H1 (cell line): ENCODE measurements around the gene EML1. TPM values are rescaled to one million over a fixed set of nuclear protein-coding genes. Genes with fewer than 3 reads are reported as not detected.

Source experiments
- CTCF ChIA-PET: fragments of 300-600 bp; sonication (Branson Sonifier 250); formaldehyde crosslinking; loops from one replicate; lab custom pipeline; 2021; ENCODE audit not compliant: partially characterized antibody; lab: Charles Lee
- POLR2A ChIA-PET: fragments of 300-600 bp; sonication (Branson Sonifier 250); formaldehyde crosslinking; loops from one replicate; lab custom pipeline; 2021; ENCODE audit warnings: inconsistent platforms; ENCODE audit not compliant: partially characterized antibody; lab: Charles Lee
- DNase-seq, 2 experiments: peaks; one replicate each; pipeline versions ENCODE4 v3.0.0 to v3.0.0-alpha.2; 2010 to 2022; ENCODE audit warnings: low spot score in 2 of 2, low read depth in 1 of 2, mixed read lengths in 1 of 2
- FAIRE-seq: peaks from 2 replicates; lab custom pipeline; 2011; peaks lifted over from hg19 to GRCh38; lab: Jason Lieb, UNC
- H2AFZ ChIP-seq: 2 replicates; pipeline ENCODE4 v1.8.1; 2012; ENCODE audit warnings: low read length, inconsistent platforms
- H2AK5ac ChIP-seq: 2 replicates; pipeline ENCODE4 v1.6.1; 2013; ENCODE audit warnings: low read depth, low read length
- H2BK120ac ChIP-seq: replicated peaks from 2 replicates; pipeline ENCODE3; 2013; ENCODE audit warnings: low read depth, low read length, inconsistent platforms
- H2BK12ac ChIP-seq: 2 replicates; pipeline ENCODE4 v1.6.1; 2013; ENCODE audit warnings: low read depth, low read length
- H2BK15ac ChIP-seq: 2 replicates; pipeline ENCODE4 v1.6.1; 2013; ENCODE audit warnings: low read length
- H2BK20ac ChIP-seq: 2 replicates; pipeline ENCODE4 v1.6.1; 2013; ENCODE audit warnings: low read length
- H2BK5ac ChIP-seq: 2 replicates; pipeline ENCODE4 v1.6.1; 2013; ENCODE audit warnings: low read depth, low read length
- H3K14ac ChIP-seq: 2 replicates; pipeline ENCODE4 v1.6.1; 2013; ENCODE audit warnings: inconsistent platforms; ENCODE audit not compliant: insufficient read length
- H3K18ac ChIP-seq: 2 replicates; pipeline ENCODE4 v1.6.1; 2013; ENCODE audit warnings: low read length; ENCODE audit errors: extremely low read depth
- H3K23ac ChIP-seq: 2 replicates; pipeline ENCODE4 v1.6.1; 2013; ENCODE audit warnings: inconsistent platforms; ENCODE audit not compliant: insufficient read length
- H3K23me2 ChIP-seq: 2 replicates; pipeline ENCODE4 v1.6.1; 2013; ENCODE audit warnings: low read depth, low read length
- H3K27ac ChIP-seq: 2 replicates; pipeline ENCODE4 v1.6.1; 2011; ENCODE audit warnings: low read depth, low read length, inconsistent platforms
- H3K27me3 ChIP-seq, 4 experiments: replicated peaks in 1 of 4; 1 replicate in 1 of 4; 2 replicates in 3 of 4; pipeline versions ENCODE4 v1.6.1 to v1.8.1; 2011 to 2013; ENCODE audit warnings: low read length in 3 of 4, mild to moderate bottlenecking in 3 of 4, inconsistent platforms in 2 of 4, mixed read lengths in 2 of 4, moderate library complexity in 1 of 4; ENCODE audit not compliant: control insufficient read depth in 3 of 4, insufficient read depth in 3 of 4; ENCODE audit errors: extremely low read depth in 1 of 4
- H3K36me3 ChIP-seq, 4 experiments: 2 replicates each; pipeline versions ENCODE4 v1.6.1 to v1.8.1; 2011 to 2013; ENCODE audit warnings: mild to moderate bottlenecking in 4 of 4, low read length in 3 of 4, moderate library complexity in 2 of 4, control low read depth in 1 of 4, inconsistent platforms in 1 of 4; ENCODE audit not compliant: insufficient read depth in 4 of 4, control insufficient read depth in 2 of 4
- H3K4ac ChIP-seq: replicated peaks from 2 replicates; pipeline ENCODE3; 2013; ENCODE audit warnings: low read length, low read depth, mixed read lengths, inconsistent platforms; ENCODE audit not compliant: insufficient read length
- H3K4me1 ChIP-seq, 4 experiments: replicated peaks in 1 of 4; 1 replicate in 1 of 4; 2 replicates in 3 of 4; pipeline versions ENCODE4 v1.6.1 to v1.8.1; 2011 to 2013; ENCODE audit warnings: low read length in 3 of 4, inconsistent platforms in 2 of 4, mixed read lengths in 1 of 4; ENCODE audit not compliant: insufficient read depth in 4 of 4, control insufficient read depth in 3 of 4
- H3K4me2 ChIP-seq, 2 experiments: 2 replicates each; pipeline versions ENCODE4 v1.6.1 to v1.8.1; 2011 to 2013; ENCODE audit warnings: low read depth in 2 of 2, low read length in 2 of 2, control low read depth in 1 of 2, inconsistent platforms in 1 of 2, mild to moderate bottlenecking in 1 of 2; ENCODE audit not compliant: insufficient read depth in 1 of 2
- H3K4me3 ChIP-seq, 4 experiments: fragments of 200-600, 300-600 bp in 1 of 4; sonication (generic), shearing (Covaris generic), sonication (Bioruptor Twin) in 1 of 4; 2 replicates each; pipeline versions ENCODE4 v1.5.1 to v1.8.1; 2011 to 2016; ENCODE audit warnings: low read length in 4 of 4, low read depth in 3 of 4, control low read depth in 2 of 4, inconsistent platforms in 2 of 4, mild to moderate bottlenecking in 2 of 4, mixed read lengths in 1 of 4, moderate library complexity in 1 of 4; ENCODE audit not compliant: insufficient read depth in 2 of 4; ENCODE audit errors: extremely low read depth in 1 of 4
- H3K56ac ChIP-seq: replicated peaks from 2 replicates; pipeline ENCODE3; 2013; ENCODE audit warnings: low read depth, mild to moderate bottlenecking, mixed read lengths, low read length, inconsistent platforms; ENCODE audit not compliant: insufficient read length
- H3K79me1 ChIP-seq: 2 replicates; pipeline ENCODE4 v1.6.1; 2013; ENCODE audit warnings: low read depth, low read length, control low read depth
- H3K79me2 ChIP-seq, 2 experiments: 2 replicates each; pipeline versions ENCODE4 v1.6.1 to v1.8.1; 2012 to 2013; ENCODE audit warnings: low read length in 2 of 2, mild to moderate bottlenecking in 2 of 2, inconsistent platforms in 1 of 2; ENCODE audit not compliant: insufficient read depth in 2 of 2, control insufficient read depth in 1 of 2
- H3K9ac ChIP-seq, 4 experiments: replicated peaks in 1 of 4; 1 replicate in 1 of 4; 2 replicates in 3 of 4; pipeline versions ENCODE4 v1.6.1 to v1.8.1; 2011 to 2013; ENCODE audit warnings: low read depth in 3 of 4, low read length in 3 of 4, control low read depth in 2 of 4, mild to moderate bottlenecking in 2 of 4, moderate library complexity in 2 of 4, inconsistent platforms in 1 of 4; ENCODE audit errors: extremely low read depth in 1 of 4
- H3K9me3 ChIP-seq, 2 experiments: 2 replicates each; pipeline versions ENCODE4 v1.6.1 to v1.8.1; 2012 to 2013; ENCODE audit warnings: mild to moderate bottlenecking in 2 of 2, moderate library complexity in 2 of 2, control low read depth in 1 of 2, inconsistent platforms in 1 of 2, low read depth in 1 of 2, low read length in 1 of 2, mixed read lengths in 1 of 2; ENCODE audit not compliant: insufficient read depth in 2 of 2
- H4K20me1 ChIP-seq, 2 experiments: replicated peaks in 1 of 2; 2 replicates each; pipeline versions ENCODE3 to v1.8.1; 2011 to 2013; ENCODE audit warnings: inconsistent platforms in 2 of 2, low read length in 2 of 2, mild to moderate bottlenecking in 1 of 2; ENCODE audit not compliant: insufficient read depth in 2 of 2, control insufficient read depth in 1 of 2
- H4K5ac ChIP-seq: 2 replicates; pipeline ENCODE4 v1.6.1; 2013; ENCODE audit warnings: low read length, low read depth, mixed read lengths, inconsistent platforms; ENCODE audit not compliant: insufficient read length
- H4K8ac ChIP-seq: 2 replicates; pipeline ENCODE4 v1.8.0; 2013; ENCODE audit warnings: mild to moderate bottlenecking, moderate library complexity, low read length, inconsistent platforms; ENCODE audit not compliant: insufficient read depth; ENCODE audit errors: extremely low read depth
- H4K91ac ChIP-seq: replicated peaks from 2 replicates; pipeline ENCODE3; 2013; ENCODE audit warnings: low read length, mixed read lengths, inconsistent platforms; ENCODE audit not compliant: insufficient read length
- BRCA1 ChIP-seq: IDR thresholded peaks from 2 replicates; pipeline ENCODE4 v1.6.1; 2012; ENCODE audit warnings: low read depth, low read length, improper control_type of control experiment
- CBX8 ChIP-seq: fragments of 300-800, 300-1000 bp; sonication (generic); IDR thresholded peaks from 2 replicates; pipeline ENCODE4 v1.7.1; 2016; ENCODE audit warnings: low read depth, low read length, borderline replicate concordance
- CEBPB ChIP-seq: IDR thresholded peaks from 2 replicates; pipeline ENCODE4 v1.6.1; 2012; ENCODE audit warnings: low read depth, low read length
- CHD1 ChIP-seq: IDR thresholded peaks from 2 replicates; pipeline ENCODE4 v1.6.1; 2012; ENCODE audit warnings: low read depth, low read length, improper control_type of control experiment
- E2F6 ChIP-seq: IDR thresholded peaks from 2 replicates; pipeline ENCODE4 v1.6.1; 2012; ENCODE audit warnings: inconsistent platforms
- EP300 ChIP-seq, 2 experiments: IDR thresholded peaks; 1 replicate in 1 of 2; 2 replicates in 1 of 2; pipeline ENCODE4 v1.6.1; 2011 to 2012; ENCODE audit warnings: low read depth in 2 of 2, low read length in 2 of 2, mild to moderate bottlenecking in 2 of 2, borderline replicate concordance in 1 of 2, inconsistent platforms in 1 of 2, moderate library complexity in 1 of 2
- GTF2F1 ChIP-seq: IDR thresholded peaks from 2 replicates; pipeline ENCODE4 v1.6.1; 2012; ENCODE audit warnings: low read depth, low read length, improper control_type of control experiment, borderline replicate concordance
- HDAC2 ChIP-seq, 2 experiments: fragments of 300-600 bp in 1 of 2; sonication (generic) in 1 of 2; IDR thresholded peaks; 2 replicates each; pipeline ENCODE4 v1.6.1; 2011 to 2012; ENCODE audit warnings: low read depth in 2 of 2, low read length in 2 of 2, mild to moderate bottlenecking in 2 of 2, moderate library complexity in 2 of 2, borderline replicate concordance in 1 of 2, inconsistent platforms in 1 of 2
- KDM4A ChIP-seq: IDR thresholded peaks from one replicate; pipeline ENCODE4 v1.7.1; 2012; ENCODE audit warnings: low read depth, mild to moderate bottlenecking, moderate library complexity, low read length, inconsistent platforms; ENCODE audit not compliant: severe bottlenecking
- NRF1 ChIP-seq: IDR thresholded peaks from 2 replicates; pipeline ENCODE4 v1.6.1; 2011; ENCODE audit warnings: mild to moderate bottlenecking, low read depth, low read length, improper control_type of control experiment
- RBBP5 ChIP-seq: IDR thresholded peaks from 2 replicates; pipeline ENCODE4 v1.7.1; 2012; ENCODE audit warnings: low read depth, mild to moderate bottlenecking, inconsistent platforms, low read length, moderate library complexity, borderline replicate concordance
- RXRA ChIP-seq: IDR thresholded peaks from 2 replicates; pipeline ENCODE4 v1.6.1; 2011; ENCODE audit warnings: low read depth, mild to moderate bottlenecking, low read length, moderate library complexity; ENCODE audit not compliant: insufficient read depth
- SIRT6 ChIP-seq: IDR thresholded peaks from one replicate; pipeline ENCODE4 v1.7.1; 2012; ENCODE audit warnings: low read length, inconsistent platforms
- TBP ChIP-seq: IDR thresholded peaks from 2 replicates; pipeline ENCODE4 v1.6.1; 2011; ENCODE audit warnings: low read depth, low read length, improper control_type of control experiment
- WGBS, 2 experiments: shearing (Covaris generic) in 1 of 2; methylation state at CpG; one replicate each; pipeline versions ENCODE4 v1.1.6 to v1.1.7; 2013 to 2015; ENCODE audit warnings: low lambda C conversion rate in 2 of 2, mixed read lengths in 2 of 2, inconsistent platforms in 1 of 2, low coverage in 1 of 2, missing lambda C conversion rate in 1 of 2; ENCODE audit not compliant: insufficient replicate concordance in 2 of 2, insufficient coverage in 1 of 2, insufficient read length in 1 of 2; ENCODE audit errors: extremely low coverage in 1 of 2, missing lambda C conversion rate in 1 of 2; 5-methylcytosine and 5-hydroxymethylcytosine counted together
- polyA plus RNA-seq, 7 experiments: library from polyadenylated mRNA; depleted of rRNA in 3 of 7; stranded (reverse) in 5 of 7; unstranded in 2 of 7; fragments of >200 nt in 5 of 7; fragments of 200-250 nt in 2 of 7; gene quantifications; 1 replicate in 5 of 7; 2 replicates in 1 of 7; 4 replicates in 1 of 7; pipeline versions ENCODE4 v1.2.1 to v1.2.3, GENCODE V29; 2011 to 2013; ENCODE audit warnings: missing spikeins in 2 of 7, mixed read lengths in 2 of 7
- total RNA-seq: library from RNA; stranded (reverse); fragmentation: NEBNext Ultra II Directional; extraction: Animal tissue kit (Norgen Biotek cat#: 25700); gene quantifications from 2 replicates; pipeline ENCODE4 v1.2.1, GENCODE V29; 2021

EML1 gene
- total and polyA plus RNA-seq, 2 of the 8 experiments (the other 6 are each of a cell fraction or from before 2014, with no cell fraction given): 11.1 to 24.7 TPM

GRCh38 chr14:99874306-99874705 lies 81.1 kb downstream of the EML1 start:
- Histone ChIP-seq H2AK5ac (no peak overlapping the region), H3K27ac (no peak overlapping the region), H3K56ac (no peak overlapping the region), H2BK20ac (no peak overlapping the region), H4K8ac (no peak overlapping the region), H3K9ac (no peak overlapping the region), H3K18ac (no peak overlapping the region), H2AFZ (no peak overlapping the region), H2BK5ac (no peak overlapping the region), H3K23me2 (no peaks in the 10 kb centered on the region), H4K91ac (no peak overlapping the region), H3K14ac (no peak overlapping the region), H3K9me3 (no peaks in the 10 kb centered on the region), H3K27me3 (no peaks in the 10 kb centered on the region; a peak in 1 of 7 replicates), H3K4me1 (peaks cover 4 to 37% (median 23%) of the 10 kb centered on the region in 4 experiments), H3K4me2 (no peak overlapping the region), H2BK15ac (no peak overlapping the region), H4K20me1 (peaks cover 0 to 1% of the 10 kb centered on the region in 2 experiments), H3K36me3 (no peaks in the 10 kb centered on the region), H3K4me3 (no peak overlapping the region; a peak in 1 of 8 replicates), H3K23ac (no peak overlapping the region), H3K79me1 (peaks cover 2% of the 10 kb centered on the region; the same call in 1 of the 2 replicates), H3K79me2 (no peaks in the 10 kb centered on the region), H4K5ac (no peak overlapping the region), H2BK12ac (no peak overlapping the region), H2BK120ac (no peak overlapping the region), H3K4ac (no peak overlapping the region)
- CTCF ChIA-PET: interaction anchor here (0.6 to 5.4 kb wide), 12 partner anchors 11 to 194 kb away, joined by 3 to 39 read pairs (median 4); no protein-coding TSS in a partner anchor
- FAIRE-seq (no peak), DNase-seq (no peak)
- WGBS, 2 experiments: 61% methylated on average over 4 of the region's 4 CpGs; no CpG with 5 or more reads in 1 of the 2 experiments
- POLR2A ChIA-PET: no interaction called here
- TF ChIP-seq CHD1: no peak
- TF ChIP-seq BRCA1: no peak
- TF ChIP-seq GTF2F1: no peak
- TF ChIP-seq E2F6: no peak
- TF ChIP-seq RBBP5: no peak
- no peak for TF ChIP-seq CEBPB
- TF ChIP-seq EP300 (IDR thresholded peaks at IDR 0.05; ENCODE audit: borderline replicate concordance in 1 of 2, low read depth in 2 of 2, low read length in 2 of 2): no peak
- no peak for TF ChIP-seq HDAC2 (IDR thresholded peaks at IDR 0.05; ENCODE audit: borderline replicate concordance in 1 of 2, low read depth in 2 of 2, low read length in 2 of 2)
- TF ChIP-seq SIRT6: no peak
- no peak for TF ChIP-seq NRF1
- no peak for TF ChIP-seq TBP
- no peak for TF ChIP-seq RXRA
- no peak for TF ChIP-seq KDM4A
- no peak for TF ChIP-seq CBX8
